ENCODE results near the gene NCAPG. TPM values are rescaled to one million over a fixed set of nuclear protein-coding genes. Genes with fewer than 3 reads are reported as not detected.
"Not testable (repeated sequence)": the region's sequence is repeated elsewhere in the genome, so short reads cannot be mapped to it uniquely, and the experiment has no call there.

NCAPG gene
- polyA plus RNA-seq, 1 experiment, result 9.1 TPM

DNA sequence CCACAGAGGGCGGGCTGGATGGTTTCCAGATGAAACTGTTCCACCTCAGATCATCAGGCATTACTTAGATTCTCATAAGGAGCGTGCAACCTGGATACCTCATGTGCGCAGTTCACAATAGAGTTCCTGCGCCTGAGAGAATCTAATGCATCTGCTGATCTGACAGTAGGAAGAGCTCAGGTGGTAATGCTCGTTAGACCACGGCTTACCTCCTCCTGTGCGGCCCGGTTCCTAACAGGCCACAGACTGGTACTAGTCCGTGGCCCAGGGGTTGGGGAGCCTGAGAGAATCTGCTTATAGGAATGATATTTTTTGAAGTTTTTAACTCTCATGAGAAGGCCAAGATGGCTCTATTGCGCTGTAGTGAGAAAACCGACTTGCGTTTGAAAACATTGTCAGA lies 5.4 kb downstream of the NCAPG start:
- DNase-seq (ENCODE audit: low read depth, low spot score), result no peak
- POLR2A ChIA-PET, result no interaction called here
- H3K4me3 ChIP-seq (ENCODE audit: low read depth, low read length), result no peak overlapping the region
- CTCF ChIA-PET, result interaction anchor here (0.7 to 2.6 kb wide), 27 partner anchors 8 to 779 kb away, joined by 3 to 28 read pairs (median 7); no protein-coding TSS in a partner anchor
- no peaks in the 10 kb centered on the region for H3K9me3 ChIP-seq (ENCODE audit: control insufficient read depth, insufficient read depth, low read length)
- H3K27me3 ChIP-seq (ENCODE audit: control insufficient read depth, insufficient read depth, low read length), result no peaks in the 10 kb centered on the region
- no peak overlapping the region for H3K27ac ChIP-seq (ENCODE audit: low read depth, low read length)
- TF ChIP-seq, protein P1, sequence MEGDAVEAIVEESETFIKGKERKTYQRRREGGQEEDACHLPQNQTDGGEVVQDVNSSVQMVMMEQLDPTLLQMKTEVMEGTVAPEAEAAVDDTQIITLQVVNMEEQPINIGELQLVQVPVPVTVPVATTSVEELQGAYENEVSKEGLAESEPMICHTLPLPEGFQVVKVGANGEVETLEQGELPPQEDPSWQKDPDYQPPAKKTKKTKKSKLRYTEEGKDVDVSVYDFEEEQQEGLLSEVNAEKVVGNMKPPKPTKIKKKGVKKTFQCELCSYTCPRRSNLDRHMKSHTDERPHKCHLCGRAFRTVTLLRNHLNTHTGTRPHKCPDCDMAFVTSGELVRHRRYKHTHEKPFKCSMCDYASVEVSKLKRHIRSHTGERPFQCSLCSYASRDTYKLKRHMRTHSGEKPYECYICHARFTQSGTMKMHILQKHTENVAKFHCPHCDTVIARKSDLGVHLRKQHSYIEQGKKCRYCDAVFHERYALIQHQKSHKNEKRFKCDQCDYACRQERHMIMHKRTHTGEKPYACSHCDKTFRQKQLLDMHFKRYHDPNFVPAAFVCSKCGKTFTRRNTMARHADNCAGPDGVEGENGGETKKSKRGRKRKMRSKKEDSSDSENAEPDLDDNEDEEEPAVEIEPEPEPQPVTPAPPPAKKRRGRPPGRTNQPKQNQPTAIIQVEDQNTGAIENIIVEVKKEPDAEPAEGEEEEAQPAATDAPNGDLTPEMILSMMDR (IDR thresholded peaks at IDR 0.05; ENCODE audit: low read depth, low read length), result no peak

DNA sequence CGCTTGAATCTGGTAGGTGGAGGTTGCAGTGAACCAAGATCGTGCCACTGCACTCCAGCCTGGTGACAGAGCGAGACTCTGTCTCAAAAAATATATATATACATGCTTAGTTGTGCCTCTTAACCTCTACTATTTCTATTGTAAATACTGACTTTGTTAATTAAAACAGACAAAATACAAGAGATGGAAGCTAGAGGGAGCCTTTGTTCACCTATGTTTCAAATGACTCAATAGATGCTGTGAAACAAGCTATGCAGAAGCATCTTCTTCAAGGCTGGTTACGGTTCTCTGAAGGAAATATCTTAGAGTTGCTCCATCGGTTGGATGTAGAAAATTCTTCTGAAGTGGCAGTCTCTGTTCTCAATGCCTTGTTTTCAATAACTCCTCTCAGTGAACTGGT lies 6.2 kb downstream of the NCAPG start:
- POLR2A ChIA-PET, result interaction anchor here (0.6 kb wide), 1 partner anchor 17 kb away, joined by 4 read pairs; no protein-coding TSS in a partner anchor
- H3K4me3 ChIP-seq (ENCODE audit: low read depth, low read length), result peak overlapping the region; percentile 18; the same call in 1 of the 2 replicates

DNA sequence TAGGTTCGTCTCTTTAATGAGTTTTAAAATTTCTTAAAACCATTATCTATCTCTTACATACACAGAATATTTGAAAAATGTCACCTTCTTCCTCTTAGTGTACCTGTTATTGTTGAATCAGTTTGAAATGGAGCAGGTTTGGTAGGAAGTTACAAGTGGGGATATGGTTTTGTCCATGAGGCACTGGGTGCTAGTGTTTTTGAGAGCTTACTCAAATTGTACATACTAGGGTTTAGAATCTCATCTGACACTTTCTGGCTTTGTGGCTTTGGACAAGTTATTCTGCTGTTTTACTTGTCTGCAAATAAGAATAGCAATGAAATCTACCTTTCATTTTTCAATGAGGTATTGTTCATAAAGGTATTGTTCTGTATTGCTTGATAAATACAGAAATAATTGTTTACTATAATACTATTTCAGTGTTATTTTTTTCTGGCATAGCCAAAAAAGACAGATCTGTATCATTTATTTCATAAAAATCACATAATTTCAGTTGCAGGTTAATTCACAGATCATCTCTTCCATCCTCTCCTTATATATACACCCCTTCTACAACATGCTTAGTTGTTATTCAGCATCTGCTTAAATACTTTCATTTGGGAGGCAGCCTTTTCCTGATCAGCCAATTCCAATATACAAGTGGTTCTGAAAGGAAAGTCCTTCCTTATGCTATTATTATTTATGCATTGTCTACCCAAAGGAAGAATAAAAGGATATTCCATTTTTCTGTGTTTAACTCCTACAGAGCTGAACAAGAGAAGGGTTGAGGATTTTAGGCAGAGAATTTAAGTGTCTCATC lies 13.3 kb downstream of the NCAPG start:
- Histone ChIP-seq H3K27me3 (ENCODE audit: control insufficient read depth, insufficient read depth, low read length) (no peaks in the 10 kb centered on the region), H3K27ac (ENCODE audit: low read depth, low read length) (no peak overlapping the region), H3K4me3 (ENCODE audit: low read depth, low read length) (no peak overlapping the region), H3K9me3 (ENCODE audit: control insufficient read depth, insufficient read depth, low read length) (no peaks in the 10 kb centered on the region)
- ChIA-PET POLR2A (no interaction called here), CTCF (interaction anchor here (4.4 kb wide), 1 partner anchor 8 kb away, joined by 28 read pairs; no protein-coding TSS in a partner anchor)
- no peak for DNase-seq (ENCODE audit: low read depth, low spot score)
- TF ChIP-seq, protein P1 (IDR thresholded peaks at IDR 0.05; ENCODE audit: low read depth, low read length), result no peak

More for the DNA sequence above, 6.2 kb downstream of the NCAPG start:
- CTCF ChIA-PET, result interaction anchor here (0.5 to 2.6 kb wide), 47 partner anchors 9 to 778 kb away, joined by 3 to 28 read pairs (median 5); partner anchors contain the start of gene MED28
- H3K9me3 ChIP-seq (ENCODE audit: control insufficient read depth, insufficient read depth, low read length), result no peaks in the 10 kb centered on the region
- no peak overlapping the region for H3K27ac ChIP-seq (ENCODE audit: low read depth, low read length)
- peak; percentile 47 for DNase-seq (ENCODE audit: low read depth, low spot score)
- TF ChIP-seq, protein P1 (IDR thresholded peaks at IDR 0.05; ENCODE audit: low read depth, low read length), result peak; percentile 64
- no peaks in the 10 kb centered on the region for H3K27me3 ChIP-seq (ENCODE audit: control insufficient read depth, insufficient read depth, low read length)

DNA sequence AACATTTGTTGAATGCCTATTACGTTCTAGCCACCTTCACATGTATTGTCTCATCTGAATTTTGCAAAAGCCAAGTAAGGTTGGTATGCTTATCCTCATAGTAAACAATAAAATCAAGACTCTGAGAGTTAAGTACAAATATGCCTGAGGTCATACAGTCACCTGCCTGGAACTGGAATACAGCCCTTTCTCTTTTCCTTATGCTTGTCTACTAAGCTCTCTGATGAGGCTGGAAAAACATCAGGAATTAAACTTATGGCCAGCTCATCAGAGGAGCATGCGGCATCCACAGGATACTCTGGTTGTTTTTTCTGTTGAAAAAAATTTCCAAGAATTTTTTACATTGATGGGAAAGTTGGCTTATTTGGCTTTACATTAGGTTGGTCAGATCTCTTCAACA lies 35.5 kb downstream of the NCAPG start:
- CTCF ChIA-PET, result interaction anchor here (1.2 to 2.7 kb wide), 2 partner anchors 10 to 29 kb away, joined by 3 to 12 read pairs; no protein-coding TSS in a partner anchor
- POLR2A ChIA-PET, result no interaction called here
- Histone ChIP-seq H3K9me3 (ENCODE audit: control insufficient read depth, insufficient read depth, low read length) (peaks cover 4% of the 10 kb centered on the region; the same call in 1 of the 2 replicates), H3K27ac (ENCODE audit: low read depth, low read length) (no peak overlapping the region), H3K4me3 (ENCODE audit: low read depth, low read length) (no peak overlapping the region), H3K27me3 (ENCODE audit: control insufficient read depth, insufficient read depth, low read length) (no peaks in the 10 kb centered on the region)
- DNase-seq (ENCODE audit: low read depth, low spot score), result peak; percentile 7
- TF ChIP-seq, protein P1 (IDR thresholded peaks at IDR 0.05; ENCODE audit: low read depth, low read length), result no peak

DNA sequence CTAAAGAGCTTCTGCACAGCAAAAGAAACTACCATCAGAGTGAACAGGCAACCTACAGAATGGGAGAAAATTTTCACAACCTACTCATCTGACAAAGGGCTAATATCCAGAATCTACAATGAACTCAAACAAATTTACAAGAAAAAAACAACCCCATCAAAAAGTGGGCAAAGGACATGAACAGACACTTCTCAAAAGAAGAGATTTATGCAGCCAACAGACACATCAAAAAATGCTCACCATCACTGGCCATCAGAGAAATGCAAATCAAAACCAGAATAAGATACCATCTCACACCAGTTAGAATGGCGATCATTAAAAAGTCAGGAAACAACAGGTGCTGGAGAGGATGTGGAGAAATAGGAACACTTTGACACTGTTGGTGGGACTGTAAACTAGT lies 39.5 kb downstream of the NCAPG start:
- H3K27ac ChIP-seq (ENCODE audit: low read depth, low read length); CTCF ChIA-PET; DNase-seq (ENCODE audit: low read depth, low spot score); H3K9me3 ChIP-seq (ENCODE audit: control insufficient read depth, insufficient read depth, low read length); POLR2A ChIA-PET; H3K4me3 ChIP-seq (ENCODE audit: low read depth, low read length); H3K27me3 ChIP-seq (ENCODE audit: control insufficient read depth, insufficient read depth, low read length): not testable (repeated sequence)
